HG02973 (cell line): ENCODE results near the gene WDFY1.
"Not testable (repeated sequence)": the region's sequence is repeated elsewhere in the genome, so short reads cannot be mapped to it uniquely, and the experiment has no call there.

ENCODE experiments used
- ATAC-seq: cut with Tn5 transposase; IDR thresholded peaks from one replicate; pipeline ENCODE4 v1.9.1; 2021; ENCODE audit warnings: moderate library complexity; ENCODE audit not compliant: unreplicated experiment

WDFY1 gene

DNA sequence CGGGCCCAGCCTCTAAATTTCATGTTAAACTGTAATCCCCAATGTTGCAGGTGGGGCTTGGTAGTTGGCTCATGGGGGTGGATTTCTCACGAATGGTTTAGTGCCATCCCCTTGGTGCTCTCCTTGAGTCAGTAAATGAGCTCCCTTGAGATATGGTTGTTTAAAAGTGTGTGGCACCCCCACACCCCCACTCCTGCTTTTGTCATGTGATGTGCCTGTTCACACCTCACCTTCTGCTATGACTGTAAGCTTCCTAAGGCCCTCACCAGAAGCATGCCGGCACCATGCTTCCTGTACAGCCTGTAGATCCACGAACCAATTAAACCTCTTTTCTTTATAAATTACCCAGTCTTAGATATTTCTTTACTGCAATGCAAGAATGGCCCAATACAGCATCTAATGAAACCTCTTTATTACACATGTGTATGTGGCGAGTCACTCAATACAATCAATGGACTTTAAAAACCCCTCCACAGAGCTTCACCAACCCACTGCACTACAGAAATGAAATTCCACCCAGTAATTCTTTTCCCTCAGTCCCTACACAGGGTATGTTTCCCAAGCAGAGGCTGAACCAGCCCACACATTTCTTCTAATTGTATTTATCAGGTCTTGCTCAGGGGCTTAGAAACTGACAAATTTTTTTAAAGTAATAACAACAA lies 47.3 kb downstream of the WDFY1 start:
- ATAC-seq: no peak

DNA sequence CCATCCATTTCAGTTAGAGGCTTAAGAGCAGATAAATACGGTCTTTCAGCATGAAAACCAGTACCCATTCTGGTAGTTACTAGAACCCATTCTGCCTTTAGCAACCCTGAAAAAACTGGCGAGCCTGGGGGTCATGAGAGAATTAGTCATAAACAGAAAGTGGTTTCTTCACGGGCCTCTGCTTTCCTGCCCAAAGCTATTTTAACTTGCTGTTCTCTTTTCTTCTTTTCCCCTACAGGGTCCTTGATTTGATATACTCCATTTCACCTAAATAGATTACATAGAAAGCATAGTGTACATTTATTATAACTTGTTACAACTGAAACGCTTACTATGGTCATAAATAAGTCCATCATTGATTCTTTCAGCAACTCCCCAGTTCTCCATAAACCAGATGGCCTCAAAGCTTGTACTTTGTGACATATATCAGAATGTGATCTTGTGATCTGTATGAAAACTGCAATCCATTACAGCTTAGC lies 48.3 kb downstream of the WDFY1 start:
- ATAC-seq: peak; percentile 60

DNA sequence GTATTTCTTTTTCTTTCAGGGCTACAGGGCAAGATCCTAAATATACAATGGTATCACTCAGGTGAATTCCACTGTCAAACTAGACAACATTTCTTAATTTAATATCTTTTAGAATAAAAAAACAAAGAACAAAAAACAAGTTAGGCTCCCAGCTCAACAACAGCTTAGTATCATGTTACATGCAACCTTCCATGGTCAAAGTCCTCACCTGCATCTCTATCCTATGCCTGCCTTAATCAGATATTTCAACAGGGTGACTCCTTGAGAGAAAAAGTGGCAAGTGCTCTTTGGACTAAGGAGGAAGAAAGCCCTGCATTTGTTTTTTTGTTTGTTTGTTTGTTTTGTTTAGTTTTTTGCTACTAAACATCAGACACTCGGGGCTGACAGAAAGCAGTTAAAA lies 50.2 kb downstream of the WDFY1 start:
- no peak for ATAC-seq

DNA sequence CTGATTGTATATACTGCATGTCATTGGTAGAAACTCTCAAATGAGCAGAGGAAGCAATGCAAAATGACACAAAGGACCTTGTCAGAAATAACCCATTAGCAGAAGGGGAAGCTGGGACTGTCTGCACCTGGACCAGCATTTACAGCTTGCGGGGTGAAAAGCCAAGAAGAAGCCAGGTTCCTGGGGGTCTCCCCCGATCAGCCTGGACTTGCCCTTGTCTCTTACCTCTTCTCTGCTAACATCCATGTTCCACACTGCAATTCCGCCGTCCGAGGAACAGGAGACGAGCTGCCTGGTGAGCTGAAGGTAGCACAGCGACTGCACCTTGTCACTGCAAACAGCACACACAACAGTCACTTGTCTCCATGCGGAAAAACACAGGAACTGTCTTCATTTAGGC lies 51.1 kb downstream of the WDFY1 start:
- no peak for ATAC-seq

DNA sequence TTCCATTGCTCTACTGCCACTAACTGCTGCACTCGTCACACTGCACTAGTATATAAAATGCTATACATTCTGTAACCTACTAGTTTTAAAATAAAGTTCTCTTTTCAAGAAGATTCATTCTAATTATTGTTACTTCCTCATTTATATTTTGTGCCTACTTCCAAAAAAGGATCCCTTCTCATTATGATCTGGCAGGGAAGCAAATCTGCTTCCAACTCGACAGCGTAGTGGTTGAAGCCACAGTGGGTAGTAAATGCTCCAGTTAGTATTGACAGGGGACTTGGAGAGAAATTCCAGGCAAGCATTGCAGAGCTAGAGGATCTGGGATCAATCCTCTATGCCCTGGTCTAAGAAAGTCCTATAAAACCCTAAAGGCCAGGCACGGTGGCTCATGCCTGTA lies 54.4 kb downstream of the WDFY1 start:
- no peak for ATAC-seq

DNA sequence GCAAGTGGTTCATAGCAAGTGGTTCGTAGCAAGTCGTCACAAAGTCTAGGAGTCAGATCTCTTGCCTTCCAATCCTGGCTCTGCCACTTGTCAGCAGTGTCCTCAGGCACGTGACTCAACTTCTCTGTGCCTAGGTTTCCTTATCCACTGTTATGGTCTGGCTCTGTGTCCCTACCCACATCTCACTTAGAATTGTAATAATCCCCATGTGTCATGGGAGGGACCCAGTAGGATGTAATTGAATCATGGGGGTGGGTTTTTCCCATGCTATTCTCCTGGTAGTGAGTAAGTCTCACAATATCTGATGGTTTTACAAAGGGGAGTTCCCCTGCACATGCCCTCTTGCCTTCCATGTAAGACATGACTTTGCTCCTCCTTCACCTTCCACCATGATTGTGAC lies 55.9 kb downstream of the WDFY1 start:
- no peak for ATAC-seq

DNA sequence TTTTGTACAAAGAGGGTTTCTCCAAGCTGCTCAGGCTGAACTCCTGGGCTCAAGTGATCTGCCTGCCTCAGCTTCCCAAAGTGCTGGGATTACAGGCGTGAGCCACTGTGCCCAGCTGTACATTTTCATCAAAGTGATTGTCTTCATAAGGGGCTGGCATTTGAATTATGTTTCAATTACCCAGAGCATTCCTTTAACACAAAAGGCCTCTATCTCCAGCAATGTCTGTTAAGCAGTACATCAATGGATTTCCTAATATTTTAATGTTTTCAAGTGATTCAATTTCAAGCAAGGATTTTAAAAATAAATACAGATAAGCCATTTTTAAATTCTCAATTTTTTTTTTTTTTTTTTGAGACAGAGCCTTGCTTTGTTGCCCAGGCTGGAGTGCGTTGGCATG lies 56.9 kb downstream of the WDFY1 start:
- ATAC-seq: no peak

DNA sequence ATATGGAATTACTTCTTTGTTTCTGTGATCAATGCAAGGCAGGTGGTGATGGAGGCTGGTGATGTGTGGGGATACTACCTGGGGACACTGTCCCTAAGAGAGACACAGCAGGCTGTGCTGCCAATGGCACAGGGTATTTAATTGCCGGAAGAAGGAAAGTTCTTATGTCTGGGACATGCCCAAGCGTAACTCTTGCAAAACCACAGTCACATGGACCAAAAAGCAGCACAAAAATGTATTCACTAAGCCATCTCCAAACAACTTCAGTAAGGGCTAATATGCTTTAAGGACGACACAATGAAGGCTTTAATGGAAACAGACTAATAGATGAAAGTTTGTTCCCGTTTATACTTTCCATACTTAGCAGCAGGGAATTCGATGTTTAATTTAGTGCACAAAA lies 58.0 kb downstream of the WDFY1 start:
- ATAC-seq: no peak

DNA sequence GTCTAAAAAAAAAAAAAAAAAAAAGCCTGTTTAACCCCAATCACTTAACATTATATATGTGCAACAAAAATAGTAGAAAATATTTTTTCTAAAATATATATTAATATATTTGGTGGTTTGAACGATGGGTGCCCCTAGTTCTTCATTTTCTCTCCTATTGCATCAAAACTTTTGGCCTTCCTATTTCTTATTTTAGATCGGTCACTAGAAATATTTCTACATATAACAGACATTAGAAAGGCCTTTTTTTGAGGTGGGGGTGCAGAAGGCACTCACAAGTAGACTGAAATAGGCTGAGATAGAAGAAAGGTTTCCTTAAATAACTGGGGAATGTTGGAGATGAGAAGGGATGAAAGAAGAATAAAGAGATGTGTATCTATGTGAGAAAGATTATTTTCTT lies 58.4 kb downstream of the WDFY1 start:
- no peak for ATAC-seq

DNA sequence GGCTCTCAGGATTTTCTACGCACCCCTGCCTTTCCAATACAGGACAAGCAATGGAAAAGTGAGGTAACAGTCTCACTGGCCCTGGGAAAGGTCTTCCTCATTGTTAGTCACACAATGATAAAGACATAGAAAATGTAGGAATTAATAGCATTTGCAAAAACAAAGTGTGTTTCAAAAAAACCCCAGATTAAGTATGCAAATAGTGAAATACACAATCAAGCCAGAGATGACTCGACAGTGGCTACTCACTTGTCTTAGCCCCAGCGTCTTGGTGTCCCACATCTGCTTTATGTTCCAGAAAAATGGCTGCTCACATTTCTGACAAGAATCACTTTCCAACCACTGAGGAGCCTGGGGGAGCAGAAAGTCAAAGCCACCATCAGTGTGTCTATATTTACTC lies 60.7 kb downstream of the WDFY1 start:
- peak; percentile 95 for ATAC-seq

DNA sequence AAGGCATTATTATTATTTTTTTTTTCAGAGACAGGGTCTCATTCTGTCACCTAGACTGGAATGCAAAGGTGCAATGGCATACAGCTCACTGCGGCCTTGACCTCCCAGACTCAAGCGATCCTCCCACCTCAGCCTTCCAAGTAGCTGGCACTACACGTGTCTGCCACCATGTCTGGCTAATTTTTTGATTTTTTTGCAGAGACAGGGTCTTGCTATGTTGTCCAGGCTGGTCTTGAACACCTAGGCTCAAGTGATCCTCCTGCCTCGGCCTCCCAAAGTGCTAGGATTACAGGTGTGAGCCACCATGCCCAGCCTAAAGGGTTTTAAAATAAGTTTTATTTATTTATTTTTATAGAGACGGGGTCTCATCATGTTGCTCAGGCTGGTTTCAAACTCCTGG lies 62.4 kb downstream of the WDFY1 start:
- ATAC-seq: no peak

DNA sequence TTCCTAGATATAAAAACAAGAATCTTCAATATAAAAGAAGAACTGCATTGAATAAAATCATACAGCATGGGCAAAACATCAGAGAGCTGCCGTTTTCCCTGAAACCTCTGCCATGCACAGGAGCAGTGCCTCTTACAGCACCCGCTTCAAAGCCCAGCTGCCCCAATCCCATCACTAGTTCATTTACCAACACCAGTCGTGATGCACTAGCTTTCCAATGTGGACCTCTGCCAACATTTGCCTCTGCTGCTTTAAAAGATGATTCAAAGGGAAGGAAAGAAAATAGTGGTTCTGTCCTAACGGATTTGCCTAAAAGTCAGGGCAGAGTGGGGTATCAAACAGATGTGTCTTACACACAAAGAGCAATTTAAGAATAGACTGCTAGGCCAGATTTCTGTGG lies 64.3 kb downstream of the WDFY1 start:
- no peak for ATAC-seq

DNA sequence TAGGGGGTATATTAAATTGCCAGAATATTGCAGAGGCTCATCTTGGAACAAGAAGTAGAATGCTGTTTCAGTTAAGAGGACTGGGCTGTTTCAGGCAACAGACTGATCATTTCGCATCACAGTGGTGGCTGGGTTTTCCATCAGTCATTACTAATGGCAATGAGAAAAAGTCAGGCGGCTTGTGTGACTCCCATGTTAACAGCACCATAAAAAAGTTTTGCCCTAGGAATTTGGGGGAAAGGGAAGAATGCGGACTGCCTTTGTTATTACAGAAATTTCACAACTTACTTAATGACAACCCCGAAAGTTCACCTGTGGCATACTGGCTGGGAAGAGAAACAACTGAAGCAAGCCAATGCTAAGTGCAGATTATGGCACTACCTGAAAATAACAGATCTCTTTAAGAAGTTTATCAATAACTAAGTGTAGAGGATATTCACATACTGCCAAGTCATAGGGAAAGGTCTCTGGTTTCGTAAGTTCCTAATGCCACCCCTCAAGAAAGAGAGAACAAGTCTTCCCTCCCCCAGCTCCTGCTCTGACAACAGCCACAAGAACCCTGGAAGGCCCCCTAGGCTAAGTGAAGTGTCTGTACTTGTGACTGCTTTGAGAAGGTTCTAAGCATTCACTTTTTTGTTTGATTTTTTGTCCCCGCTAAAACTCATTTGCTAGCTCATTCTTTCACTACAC lies 67.3 kb downstream of the WDFY1 start:
- peak; percentile 49 for ATAC-seq

DNA sequence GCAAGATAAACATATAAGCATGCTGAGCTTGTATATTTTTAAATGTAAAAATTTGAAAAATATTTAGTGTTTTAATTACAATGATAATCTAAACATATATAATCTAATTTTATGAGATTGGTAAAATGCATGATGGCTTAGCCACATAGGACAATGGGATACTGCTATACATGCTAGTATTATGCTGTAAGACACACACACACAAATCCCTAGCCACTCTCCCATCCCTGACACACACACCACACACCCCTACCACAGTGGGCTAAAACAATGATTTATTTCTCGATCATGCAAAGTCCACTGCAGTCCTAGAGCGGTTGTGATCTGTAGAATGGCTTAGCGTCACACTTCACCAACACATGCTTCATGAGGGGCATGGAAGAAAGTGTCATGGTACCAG lies 71.5 kb downstream of the WDFY1 start:
- no peak for ATAC-seq

DNA sequence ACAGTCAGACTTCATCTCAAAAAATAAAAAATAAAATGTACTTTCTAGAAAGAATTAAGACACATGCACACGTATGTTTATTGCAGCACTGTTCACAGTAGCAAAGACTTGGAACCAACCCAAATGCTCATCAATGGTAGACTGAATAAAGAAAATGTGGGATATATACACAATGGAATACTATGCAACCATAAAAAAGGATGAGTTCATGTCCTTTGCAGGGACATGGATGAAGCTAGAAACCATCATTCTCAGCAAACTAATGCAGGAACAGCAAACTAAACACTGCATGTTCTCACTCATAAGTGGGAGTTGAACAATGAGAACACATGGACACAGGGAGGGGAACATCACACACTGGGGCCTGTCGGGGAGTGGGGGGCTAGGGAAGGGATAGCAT lies 72.4 kb downstream of the WDFY1 start:
- ATAC-seq: not testable (repeated sequence)

DNA sequence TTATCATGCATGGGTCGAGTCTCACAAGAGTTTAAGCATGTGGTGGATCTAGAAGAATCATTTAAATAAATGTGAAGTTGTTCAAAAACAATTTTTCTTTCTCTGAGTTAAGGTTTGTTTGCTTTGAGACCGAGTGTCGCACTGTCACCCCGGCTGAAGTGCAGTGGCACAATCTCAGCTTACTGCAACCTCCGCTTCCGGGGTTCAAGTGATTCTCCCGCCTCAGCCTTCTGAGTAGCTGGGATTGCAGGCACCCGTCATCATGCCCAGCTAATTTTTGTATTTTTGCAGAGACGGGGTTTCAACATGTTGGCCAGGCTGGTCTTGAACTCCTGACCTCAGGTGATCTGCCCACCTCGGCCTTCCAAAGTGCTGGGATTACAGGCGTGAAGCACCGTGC lies 73.5 kb downstream of the WDFY1 start:
- not testable (repeated sequence) for ATAC-seq

DNA sequence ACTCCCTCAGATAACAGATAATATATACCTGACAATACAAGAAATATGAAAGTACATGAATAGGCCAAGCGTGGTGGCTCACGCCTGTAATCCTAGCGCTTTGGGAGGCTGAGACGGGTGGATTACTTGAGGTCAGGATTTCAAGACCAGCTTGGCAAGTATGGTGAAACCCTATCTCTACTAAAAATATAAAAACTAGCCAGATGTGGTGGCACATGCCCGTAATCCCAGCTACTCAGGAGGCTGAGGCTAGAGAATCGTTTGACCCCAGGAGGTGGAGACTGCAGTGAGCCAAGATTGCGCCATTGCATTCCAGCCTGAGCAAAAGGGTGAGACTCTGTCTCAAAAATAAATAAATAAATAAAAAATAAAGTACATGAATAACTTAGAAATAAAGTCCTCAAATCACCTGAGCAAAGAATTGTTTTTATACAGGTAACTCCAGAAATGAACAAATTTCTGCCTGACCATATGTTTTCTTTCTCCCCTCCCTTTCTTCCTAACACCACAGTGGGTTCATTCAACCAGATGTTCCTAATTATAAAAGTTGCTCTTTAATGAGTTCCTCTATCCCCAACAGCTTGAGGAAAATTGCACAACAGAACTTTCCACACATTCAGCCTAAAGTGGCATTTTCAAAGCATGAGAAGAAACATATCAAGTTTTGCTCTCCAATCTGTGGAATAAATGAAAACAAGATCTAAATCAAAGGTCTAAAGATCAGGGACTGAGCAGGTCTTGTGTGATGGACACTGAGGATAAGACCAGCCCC lies 74.1 kb downstream of the WDFY1 start:
- no peak for ATAC-seq

DNA sequence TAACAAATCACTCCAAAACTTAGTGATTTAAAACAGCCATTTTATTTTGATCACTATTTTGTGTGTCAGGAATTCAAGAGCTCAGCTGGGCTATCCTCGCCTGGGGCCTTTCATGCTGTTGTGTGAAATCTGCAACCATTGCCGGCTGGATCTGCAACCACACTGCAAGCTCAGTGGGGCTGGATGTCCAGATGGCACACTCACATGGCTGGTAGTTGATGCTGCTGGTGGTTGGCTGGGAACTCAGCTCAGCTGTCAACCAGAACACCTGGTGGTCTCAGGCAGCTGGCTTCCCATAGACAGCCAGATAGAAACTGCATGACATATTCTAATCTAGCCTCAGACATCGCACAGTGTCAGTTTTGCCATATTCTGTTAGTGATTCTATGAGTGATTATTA lies 77.1 kb downstream of the WDFY1 start:
- no peak for ATAC-seq

DNA sequence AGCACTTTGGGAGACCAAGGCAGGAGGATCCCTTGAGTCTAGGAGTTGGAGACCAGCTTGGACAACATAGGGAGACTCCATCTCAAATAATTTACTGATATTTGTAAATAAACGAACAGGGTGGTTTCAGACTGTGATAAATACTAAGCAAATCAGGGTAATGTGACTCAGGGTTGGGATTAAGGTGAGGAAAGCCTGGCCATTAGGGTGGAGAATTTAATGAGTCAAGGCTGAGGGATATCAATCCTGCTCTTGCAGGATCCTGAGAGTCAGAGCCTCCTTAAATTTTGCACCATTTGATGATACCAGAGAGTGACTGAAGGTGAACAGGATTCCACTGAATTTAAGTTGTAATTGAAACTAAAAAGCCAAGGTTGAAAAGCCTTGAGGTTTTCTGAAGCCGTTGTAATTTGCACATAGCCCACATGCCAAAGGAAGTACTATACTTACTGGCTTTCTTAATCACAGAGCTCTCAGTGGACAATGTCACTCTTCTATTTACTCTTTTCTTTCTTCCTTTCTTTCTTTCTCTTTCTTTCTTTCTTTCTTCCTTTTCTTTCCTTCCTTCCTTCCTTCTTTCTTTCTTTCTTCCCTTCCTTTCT lies 79.1 kb downstream of the WDFY1 start:
- ATAC-seq: no peak

DNA sequence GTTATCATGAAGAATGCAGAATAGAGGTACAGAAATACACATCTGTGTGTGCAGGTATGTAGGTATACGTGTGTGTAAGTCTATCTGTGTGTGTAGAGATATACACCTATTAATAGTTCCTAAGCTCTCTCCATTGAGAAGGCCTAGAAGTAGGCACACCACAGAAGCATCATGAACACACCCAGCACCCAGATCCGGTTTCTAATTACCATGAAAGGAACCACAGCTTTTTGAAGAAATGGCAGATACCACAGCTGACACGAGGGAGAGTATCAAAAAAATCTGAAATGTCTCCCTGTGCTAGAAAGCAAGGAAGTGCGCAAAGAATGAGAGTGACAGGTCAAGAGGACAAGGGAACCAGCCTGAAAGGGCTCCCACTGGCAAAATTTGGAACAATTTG lies 80.0 kb downstream of the WDFY1 start:
- no peak for ATAC-seq

DNA sequence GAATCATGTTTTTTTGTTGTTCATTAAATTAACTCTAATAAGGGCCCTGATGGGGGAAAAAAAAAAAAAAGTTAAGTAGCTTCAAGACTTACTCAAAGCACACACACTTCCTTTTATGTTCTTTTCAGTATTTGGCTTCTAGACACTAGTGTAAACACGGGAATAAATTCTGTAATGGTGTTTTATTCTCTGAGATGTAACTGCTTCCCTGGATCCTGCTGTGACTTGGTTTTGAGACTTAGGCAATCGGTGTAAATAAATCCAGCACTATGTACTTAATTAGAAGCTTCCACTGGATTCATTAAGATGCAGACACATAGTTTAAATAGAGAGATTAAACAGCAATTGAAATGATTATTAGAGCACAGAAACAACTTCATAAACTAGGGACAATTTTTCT lies 81.6 kb downstream of the WDFY1 start:
- no peak for ATAC-seq
